ENCODE measurements around the gene TRIM41.

DNA sequence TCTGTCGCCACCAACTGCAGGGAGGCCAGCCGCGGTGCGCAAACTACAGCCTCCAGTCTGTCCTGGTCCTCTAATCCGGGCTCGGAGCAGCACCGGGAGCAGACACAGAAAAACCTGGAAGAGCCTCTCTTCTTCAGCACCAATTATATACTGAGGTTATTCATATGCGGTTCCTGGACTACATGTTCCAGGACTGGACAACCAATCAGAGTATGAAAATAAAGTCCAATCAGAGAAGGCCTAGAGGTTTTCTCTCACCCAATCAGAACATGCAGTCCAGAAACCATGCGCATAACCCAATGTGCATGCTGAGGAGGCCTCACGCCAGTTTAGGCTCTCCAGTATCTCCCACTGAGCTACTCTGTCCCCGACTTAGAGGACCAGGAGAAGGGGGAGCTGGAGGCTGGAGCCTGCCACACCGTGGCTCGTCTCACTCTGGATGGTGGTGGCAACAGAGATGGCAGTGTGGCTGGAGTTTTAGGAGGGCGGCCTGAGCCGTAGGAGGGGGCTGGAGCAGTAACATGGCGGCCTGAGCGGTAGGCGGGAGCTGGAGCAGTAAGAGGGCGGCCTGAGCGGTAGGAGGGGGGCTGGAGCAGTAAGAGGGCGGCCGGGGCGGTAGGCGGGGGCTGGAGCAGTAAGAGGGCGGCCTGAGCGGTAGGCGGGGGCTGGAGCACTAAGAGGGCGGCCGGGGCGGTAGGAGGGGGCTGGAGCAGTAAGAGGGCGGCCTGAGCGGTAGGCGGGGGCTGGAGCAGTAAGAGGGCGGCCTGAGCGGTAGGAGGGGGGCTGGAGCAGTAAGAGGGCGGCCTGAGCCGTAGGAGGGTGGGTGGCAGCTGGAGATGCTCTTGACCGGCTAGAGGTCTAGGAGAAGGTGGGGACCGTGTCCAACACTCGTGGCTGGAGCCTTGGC, 58.2 kb downstream of the TRIM41 start:
- no peak for TF ChIP-seq ZNF565 (CRISPR knock-in tag; conservative IDR thresholded peaks at IDR 0.05; ENCODE audit: low read depth)
- TF ChIP-seq, protein P1, sequence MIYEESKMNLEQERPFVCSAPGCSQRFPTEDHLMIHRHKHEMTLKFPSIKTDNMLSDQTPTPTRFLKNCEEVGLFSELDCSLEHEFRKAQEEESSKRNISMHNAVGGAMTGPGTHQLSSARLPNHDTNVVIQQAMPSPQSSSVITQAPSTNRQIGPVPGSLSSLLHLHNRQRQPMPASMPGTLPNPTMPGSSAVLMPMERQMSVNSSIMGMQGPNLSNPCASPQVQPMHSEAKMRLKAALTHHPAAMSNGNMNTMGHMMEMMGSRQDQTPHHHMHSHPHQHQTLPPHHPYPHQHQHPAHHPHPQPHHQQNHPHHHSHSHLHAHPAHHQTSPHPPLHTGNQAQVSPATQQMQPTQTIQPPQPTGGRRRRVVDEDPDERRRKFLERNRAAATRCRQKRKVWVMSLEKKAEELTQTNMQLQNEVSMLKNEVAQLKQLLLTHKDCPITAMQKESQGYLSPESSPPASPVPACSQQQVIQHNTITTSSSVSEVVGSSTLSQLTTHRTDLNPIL (CRISPR knock-in tag; IDR thresholded peaks at IDR 0.05; ENCODE audit: low read depth) = no peak
- no peak for TF ChIP-seq ZC3H10 (CRISPR knock-in tag; IDR thresholded peaks at IDR 0.05)
- TF ChIP-seq PATZ1 (CRISPR knock-in tag; IDR thresholded peaks at IDR 0.05; ENCODE audit: borderline replicate concordance) = no peak
- TF ChIP-seq GLIS3 (CRISPR knock-in tag; IDR thresholded peaks at IDR 0.05) = no peak
- no peak for TF ChIP-seq SNAI2 (CRISPR knock-in tag; IDR thresholded peaks at IDR 0.05)
- no peak for TF ChIP-seq ZNF70 (CRISPR knock-in tag; IDR thresholded peaks at IDR 0.05)

Data from SK-N-SH treated with all-trans-retinoic acid at 6 μM for 48 hours (cell line).